ENCODE data around the gene JMJD8. TPM values are rescaled to one million over a fixed set of nuclear protein-coding genes. Genes with fewer than 3 reads are reported as not detected.

The JMJD8 gene
- total and polyA plus RNA-seq, 10 of the 15 experiments (the other 5 are each of a cell fraction or from before 2014, with no cell fraction given), result 1.00 to 50.4 (median 30.7) TPM

DNA sequence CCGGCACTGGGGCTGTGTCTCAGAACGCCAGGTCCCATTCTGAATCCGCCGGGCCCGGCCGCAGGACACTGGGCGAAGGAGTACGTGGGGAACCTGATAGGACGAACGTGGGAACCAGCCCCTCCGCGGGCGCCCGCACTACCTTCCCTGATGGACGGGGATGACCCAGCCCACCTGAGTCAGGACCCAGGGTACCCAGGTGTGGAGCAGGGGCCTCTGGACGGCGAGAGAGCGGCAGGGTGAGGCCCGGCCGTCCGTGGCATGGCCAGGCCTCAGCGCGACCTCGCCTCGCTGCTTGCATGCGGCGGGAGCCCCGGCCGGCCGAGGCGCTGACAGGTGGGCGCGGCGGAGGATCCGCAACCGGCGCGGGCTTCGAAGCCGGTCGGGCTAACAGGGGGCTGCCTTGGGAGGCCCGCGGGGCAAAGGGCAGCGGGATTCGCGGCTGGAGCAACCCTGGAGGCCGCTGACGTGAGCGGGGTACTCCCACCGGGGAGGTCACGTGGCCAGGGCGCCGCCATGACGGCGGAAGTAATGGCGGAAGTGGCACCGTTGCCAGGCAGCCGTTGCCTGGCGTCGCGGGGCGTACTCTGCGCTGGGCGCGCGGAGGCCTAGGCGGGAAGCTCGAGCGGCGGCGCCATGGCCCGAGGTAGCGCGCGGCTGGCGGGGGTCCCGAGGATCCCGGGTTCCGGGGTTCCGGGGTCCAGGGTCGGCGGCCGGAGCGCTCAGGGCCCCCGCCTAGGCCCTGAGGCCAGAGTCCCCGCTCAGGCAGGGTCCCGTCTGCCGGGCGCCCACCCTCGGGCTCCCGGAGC lies 35.1 kb downstream of the JMJD8 start, which contains the start of gene WDR90 (continued):
- TF ChIP-seq, protein P1, sequence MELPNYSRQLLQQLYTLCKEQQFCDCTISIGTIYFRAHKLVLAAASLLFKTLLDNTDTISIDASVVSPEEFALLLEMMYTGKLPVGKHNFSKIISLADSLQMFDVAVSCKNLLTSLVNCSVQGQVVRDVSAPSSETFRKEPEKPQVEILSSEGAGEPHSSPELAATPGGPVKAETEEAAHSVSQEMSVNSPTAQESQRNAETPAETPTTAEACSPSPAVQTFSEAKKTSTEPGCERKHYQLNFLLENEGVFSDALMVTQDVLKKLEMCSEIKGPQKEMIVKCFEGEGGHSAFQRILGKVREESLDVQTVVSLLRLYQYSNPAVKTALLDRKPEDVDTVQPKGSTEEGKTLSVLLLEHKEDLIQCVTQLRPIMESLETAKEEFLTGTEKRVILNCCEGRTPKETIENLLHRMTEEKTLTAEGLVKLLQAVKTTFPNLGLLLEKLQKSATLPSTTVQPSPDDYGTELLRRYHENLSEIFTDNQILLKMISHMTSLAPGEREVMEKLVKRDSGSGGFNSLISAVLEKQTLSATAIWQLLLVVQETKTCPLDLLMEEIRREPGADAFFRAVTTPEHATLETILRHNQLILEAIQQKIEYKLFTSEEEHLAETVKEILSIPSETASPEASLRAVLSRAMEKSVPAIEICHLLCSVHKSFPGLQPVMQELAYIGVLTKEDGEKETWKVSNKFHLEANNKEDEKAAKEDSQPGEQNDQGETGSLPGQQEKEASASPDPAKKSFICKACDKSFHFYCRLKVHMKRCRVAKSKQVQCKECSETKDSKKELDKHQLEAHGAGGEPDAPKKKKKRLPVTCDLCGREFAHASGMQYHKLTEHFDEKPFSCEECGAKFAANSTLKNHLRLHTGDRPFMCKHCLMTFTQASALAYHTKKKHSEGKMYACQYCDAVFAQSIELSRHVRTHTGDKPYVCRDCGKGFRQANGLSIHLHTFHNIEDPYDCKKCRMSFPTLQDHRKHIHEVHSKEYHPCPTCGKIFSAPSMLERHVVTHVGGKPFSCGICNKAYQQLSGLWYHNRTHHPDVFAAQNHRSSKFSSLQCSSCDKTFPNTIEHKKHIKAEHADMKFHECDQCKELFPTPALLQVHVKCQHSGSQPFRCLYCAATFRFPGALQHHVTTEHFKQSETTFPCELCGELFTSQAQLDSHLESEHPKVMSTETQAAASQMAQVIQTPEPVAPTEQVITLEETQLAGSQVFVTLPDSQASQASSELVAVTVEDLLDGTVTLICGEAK (IDR thresholded peaks at IDR 0.05; ENCODE audit: borderline replicate concordance), result peak; percentile 73
- TF ChIP-seq ATF7 (IDR thresholded peaks at IDR 0.05; ENCODE audit: low read depth) (no peak), TARDBP (IDR thresholded peaks at IDR 0.05; ENCODE audit: borderline replicate concordance) (no peak), NR2C2 (IDR thresholded peaks at IDR 0.05; ENCODE audit: borderline replicate concordance, control insufficient read depth, insufficient read length, low read depth) (no peak), STAT1 (conservative IDR thresholded peaks at IDR 0.05) (no peak), SP1 (IDR thresholded peaks at IDR 0.05; ENCODE audit: low read depth, low read length) (no peak)
- TF ChIP-seq, protein P2, sequence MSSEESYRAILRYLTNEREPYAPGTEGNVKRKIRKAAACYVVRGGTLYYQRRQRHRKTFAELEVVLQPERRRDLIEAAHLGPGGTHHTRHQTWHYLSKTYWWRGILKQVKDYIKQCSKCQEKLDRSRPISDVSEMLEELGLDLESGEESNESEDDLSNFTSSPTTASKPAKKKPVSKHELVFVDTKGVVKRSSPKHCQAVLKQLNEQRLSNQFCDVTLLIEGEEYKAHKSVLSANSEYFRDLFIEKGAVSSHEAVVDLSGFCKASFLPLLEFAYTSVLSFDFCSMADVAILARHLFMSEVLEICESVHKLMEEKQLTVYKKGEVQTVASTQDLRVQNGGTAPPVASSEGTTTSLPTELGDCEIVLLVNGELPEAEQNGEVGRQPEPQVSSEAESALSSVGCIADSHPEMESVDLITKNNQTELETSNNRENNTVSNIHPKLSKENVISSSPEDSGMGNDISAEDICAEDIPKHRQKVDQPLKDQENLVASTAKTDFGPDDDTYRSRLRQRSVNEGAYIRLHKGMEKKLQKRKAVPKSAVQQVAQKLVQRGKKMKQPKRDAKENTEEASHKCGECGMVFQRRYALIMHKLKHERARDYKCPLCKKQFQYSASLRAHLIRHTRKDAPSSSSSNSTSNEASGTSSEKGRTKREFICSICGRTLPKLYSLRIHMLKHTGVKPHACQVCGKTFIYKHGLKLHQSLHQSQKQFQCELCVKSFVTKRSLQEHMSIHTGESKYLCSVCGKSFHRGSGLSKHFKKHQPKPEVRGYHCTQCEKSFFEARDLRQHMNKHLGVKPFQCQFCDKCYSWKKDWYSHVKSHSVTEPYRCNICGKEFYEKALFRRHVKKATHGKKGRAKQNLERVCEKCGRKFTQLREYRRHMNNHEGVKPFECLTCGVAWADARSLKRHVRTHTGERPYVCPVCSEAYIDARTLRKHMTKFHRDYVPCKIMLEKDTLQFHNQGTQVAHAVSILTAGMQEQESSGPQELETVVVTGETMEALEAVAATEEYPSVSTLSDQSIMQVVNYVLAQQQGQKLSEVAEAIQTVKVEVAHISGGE (CRISPR knock-in tag; IDR thresholded peaks at IDR 0.05), result no peak
- TF ChIP-seq, protein P3, sequence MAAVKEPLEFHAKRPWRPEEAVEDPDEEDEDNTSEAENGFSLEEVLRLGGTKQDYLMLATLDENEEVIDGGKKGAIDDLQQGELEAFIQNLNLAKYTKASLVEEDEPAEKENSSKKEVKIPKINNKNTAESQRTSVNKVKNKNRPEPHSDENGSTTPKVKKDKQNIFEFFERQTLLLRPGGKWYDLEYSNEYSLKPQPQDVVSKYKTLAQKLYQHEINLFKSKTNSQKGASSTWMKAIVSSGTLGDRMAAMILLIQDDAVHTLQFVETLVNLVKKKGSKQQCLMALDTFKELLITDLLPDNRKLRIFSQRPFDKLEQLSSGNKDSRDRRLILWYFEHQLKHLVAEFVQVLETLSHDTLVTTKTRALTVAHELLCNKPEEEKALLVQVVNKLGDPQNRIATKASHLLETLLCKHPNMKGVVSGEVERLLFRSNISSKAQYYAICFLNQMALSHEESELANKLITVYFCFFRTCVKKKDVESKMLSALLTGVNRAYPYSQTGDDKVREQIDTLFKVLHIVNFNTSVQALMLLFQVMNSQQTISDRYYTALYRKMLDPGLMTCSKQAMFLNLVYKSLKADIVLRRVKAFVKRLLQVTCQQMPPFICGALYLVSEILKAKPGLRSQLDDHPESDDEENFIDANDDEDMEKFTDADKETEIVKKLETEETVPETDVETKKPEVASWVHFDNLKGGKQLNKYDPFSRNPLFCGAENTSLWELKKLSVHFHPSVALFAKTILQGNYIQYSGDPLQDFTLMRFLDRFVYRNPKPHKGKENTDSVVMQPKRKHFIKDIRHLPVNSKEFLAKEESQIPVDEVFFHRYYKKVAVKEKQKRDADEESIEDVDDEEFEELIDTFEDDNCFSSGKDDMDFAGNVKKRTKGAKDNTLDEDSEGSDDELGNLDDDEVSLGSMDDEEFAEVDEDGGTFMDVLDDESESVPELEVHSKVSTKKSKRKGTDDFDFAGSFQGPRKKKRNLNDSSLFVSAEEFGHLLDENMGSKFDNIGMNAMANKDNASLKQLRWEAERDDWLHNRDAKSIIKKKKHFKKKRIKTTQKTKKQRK (IDR thresholded peaks at IDR 0.05; ENCODE audit: low read depth, low read length), result no peak
- TF ChIP-seq, protein P4, sequence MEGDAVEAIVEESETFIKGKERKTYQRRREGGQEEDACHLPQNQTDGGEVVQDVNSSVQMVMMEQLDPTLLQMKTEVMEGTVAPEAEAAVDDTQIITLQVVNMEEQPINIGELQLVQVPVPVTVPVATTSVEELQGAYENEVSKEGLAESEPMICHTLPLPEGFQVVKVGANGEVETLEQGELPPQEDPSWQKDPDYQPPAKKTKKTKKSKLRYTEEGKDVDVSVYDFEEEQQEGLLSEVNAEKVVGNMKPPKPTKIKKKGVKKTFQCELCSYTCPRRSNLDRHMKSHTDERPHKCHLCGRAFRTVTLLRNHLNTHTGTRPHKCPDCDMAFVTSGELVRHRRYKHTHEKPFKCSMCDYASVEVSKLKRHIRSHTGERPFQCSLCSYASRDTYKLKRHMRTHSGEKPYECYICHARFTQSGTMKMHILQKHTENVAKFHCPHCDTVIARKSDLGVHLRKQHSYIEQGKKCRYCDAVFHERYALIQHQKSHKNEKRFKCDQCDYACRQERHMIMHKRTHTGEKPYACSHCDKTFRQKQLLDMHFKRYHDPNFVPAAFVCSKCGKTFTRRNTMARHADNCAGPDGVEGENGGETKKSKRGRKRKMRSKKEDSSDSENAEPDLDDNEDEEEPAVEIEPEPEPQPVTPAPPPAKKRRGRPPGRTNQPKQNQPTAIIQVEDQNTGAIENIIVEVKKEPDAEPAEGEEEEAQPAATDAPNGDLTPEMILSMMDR (IDR thresholded peaks at IDR 0.05 in 2 of 3, conservative IDR thresholded peaks at IDR 0.05 in 1 of 3; ENCODE audit: control insufficient read depth in 2 of 3, extremely low read depth in 1 of 3, insufficient read depth in 1 of 3, low read depth in 3 of 3, low read length in 3 of 3), result no peak
- TF ChIP-seq, protein P5, sequence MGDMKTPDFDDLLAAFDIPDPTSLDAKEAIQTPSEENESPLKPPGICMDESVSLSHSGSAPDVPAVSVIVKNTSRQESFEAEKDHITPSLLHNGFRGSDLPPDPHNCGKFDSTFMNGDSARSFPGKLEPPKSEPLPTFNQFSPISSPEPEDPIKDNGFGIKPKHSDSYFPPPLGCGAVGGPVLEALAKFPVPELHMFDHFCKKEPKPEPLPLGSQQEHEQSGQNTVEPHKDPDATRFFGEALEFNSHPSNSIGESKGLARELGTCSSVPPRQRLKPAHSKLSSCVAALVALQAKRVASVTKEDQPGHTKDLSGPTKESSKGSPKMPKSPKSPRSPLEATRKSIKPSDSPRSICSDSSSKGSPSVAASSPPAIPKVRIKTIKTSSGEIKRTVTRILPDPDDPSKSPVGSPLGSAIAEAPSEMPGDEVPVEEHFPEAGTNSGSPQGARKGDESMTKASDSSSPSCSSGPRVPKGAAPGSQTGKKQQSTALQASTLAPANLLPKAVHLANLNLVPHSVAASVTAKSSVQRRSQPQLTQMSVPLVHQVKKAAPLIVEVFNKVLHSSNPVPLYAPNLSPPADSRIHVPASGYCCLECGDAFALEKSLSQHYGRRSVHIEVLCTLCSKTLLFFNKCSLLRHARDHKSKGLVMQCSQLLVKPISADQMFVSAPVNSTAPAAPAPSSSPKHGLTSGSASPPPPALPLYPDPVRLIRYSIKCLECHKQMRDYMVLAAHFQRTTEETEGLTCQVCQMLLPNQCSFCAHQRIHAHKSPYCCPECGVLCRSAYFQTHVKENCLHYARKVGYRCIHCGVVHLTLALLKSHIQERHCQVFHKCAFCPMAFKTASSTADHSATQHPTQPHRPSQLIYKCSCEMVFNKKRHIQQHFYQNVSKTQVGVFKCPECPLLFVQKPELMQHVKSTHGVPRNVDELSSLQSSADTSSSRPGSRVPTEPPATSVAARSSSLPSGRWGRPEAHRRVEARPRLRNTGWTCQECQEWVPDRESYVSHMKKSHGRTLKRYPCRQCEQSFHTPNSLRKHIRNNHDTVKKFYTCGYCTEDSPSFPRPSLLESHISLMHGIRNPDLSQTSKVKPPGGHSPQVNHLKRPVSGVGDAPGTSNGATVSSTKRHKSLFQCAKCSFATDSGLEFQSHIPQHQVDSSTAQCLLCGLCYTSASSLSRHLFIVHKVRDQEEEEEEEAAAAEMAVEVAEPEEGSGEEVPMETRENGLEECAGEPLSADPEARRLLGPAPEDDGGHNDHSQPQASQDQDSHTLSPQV (IDR thresholded peaks at IDR 0.05), result no peak
